Measurements from ENCODE around the gene PLCB2. TPM values are rescaled to one million over a fixed set of nuclear protein-coding genes. Genes with fewer than 3 reads are reported as not detected.

The PLCB2 gene
- total RNA-seq, 3 donors from 2014 or later (not counting 1 experiment from before 2014, with no cell fraction given) = 345 to 440 (median 432) TPM

DNA sequence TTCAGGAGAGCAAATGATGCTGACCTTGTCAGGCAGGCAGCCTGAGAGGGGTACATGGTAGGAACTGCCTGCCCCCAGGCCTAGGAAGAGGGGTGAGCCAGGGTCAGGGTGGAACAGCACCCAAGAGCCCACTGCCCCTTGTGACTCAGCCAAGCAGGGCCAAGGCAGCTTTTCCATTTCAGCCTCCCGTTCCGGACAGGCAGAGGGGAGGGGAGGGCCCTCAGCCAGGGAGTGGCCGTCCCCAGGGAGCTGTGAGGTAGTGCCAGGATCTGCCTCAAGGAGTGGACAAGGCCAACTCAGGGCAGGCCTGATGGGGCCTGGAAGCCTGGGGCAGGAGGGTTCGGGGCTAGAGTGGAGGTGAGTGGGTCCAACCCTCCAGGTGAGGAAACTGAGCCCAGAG, 19.8 kb downstream of the PLCB2 start:
- Mint-ChIP-seq H3K27ac (peak overlapping the region in 1 of 2 donors; percentile 69), H3K36me3 (no peaks in the 10 kb centered on the region), H3K9me3 (no peaks in the 10 kb centered on the region), H3K4me1 (no peaks in the 10 kb centered on the region), H3K4me3 (no peak overlapping the region), H3K27me3 (ENCODE audit: low read depth in 2 of 2) (no peaks in the 10 kb centered on the region)
- Histone ChIP-seq H3K27ac (ENCODE audit: low read length) (no peak overlapping the region), H3K9me3 (ENCODE audit: control insufficient read depth, insufficient read depth, low read length) (no peaks in the 10 kb centered on the region), H3K36me3 (ENCODE audit: control insufficient read depth, insufficient read depth, low read length) (peaks cover 56% of the 10 kb centered on the region), H3K4me3 (ENCODE audit: low read length) (no peak overlapping the region), H3K4me1 (ENCODE audit: control insufficient read depth, insufficient read depth, low read length) (peaks cover 8% of the 10 kb centered on the region), H3K27me3 (ENCODE audit: control insufficient read depth, insufficient read depth, low read length) (peaks cover 4% of the 10 kb centered on the region)
- DNase-seq = no peak
- no peak for ATAC-seq
- 96% methylated on average over 4 of the region's 4 CpGs for WGBS (ENCODE audit: insufficient coverage)
- TF ChIP-seq, protein P1, sequence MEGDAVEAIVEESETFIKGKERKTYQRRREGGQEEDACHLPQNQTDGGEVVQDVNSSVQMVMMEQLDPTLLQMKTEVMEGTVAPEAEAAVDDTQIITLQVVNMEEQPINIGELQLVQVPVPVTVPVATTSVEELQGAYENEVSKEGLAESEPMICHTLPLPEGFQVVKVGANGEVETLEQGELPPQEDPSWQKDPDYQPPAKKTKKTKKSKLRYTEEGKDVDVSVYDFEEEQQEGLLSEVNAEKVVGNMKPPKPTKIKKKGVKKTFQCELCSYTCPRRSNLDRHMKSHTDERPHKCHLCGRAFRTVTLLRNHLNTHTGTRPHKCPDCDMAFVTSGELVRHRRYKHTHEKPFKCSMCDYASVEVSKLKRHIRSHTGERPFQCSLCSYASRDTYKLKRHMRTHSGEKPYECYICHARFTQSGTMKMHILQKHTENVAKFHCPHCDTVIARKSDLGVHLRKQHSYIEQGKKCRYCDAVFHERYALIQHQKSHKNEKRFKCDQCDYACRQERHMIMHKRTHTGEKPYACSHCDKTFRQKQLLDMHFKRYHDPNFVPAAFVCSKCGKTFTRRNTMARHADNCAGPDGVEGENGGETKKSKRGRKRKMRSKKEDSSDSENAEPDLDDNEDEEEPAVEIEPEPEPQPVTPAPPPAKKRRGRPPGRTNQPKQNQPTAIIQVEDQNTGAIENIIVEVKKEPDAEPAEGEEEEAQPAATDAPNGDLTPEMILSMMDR (IDR thresholded peaks at IDR 0.05) = no peak
- intact Hi-C loops (cut with micrococcal nuclease) = no loop called here

DNA sequence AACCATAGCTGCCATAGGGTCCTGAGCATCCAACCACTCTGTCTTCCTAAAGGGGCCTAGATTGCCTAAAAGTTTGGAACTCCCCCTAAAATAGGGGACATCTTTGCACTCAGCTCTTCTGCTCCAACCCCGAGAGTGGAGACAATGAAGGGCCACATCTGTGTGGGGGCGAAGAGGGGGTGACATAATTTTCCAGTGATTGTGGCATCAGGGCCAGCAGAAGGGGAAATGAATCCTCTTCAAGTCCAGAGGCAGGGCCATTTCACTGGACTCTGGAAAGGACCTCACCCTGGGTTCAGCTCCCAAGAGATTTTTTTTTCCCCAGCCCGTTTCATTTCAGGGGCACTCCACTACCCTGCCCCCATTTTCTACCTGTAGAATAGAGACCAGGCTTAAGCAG, 20.2 kb downstream of the PLCB2 start:
- no peaks in the 10 kb centered on the region for H3K9me3 ChIP-seq (ENCODE audit: control insufficient read depth, insufficient read depth, low read length)
- TF ChIP-seq, protein P1 (IDR thresholded peaks at IDR 0.05) = no peak
- no peaks in the 10 kb centered on the region for H3K36me3 Mint-ChIP-seq
- peak overlapping the region in 1 of 2 donors; percentile 69 for H3K27ac Mint-ChIP-seq
- no peaks in the 10 kb centered on the region for H3K4me1 Mint-ChIP-seq
- no peak overlapping the region for H3K4me3 Mint-ChIP-seq
- no peak overlapping the region for H3K27ac ChIP-seq (ENCODE audit: low read length)
- DNase-seq = no peak
- H3K27me3 ChIP-seq (ENCODE audit: control insufficient read depth, insufficient read depth, low read length) = peaks cover 4% of the 10 kb centered on the region
- 91% methylated on average over 3 of the region's 3 CpGs for WGBS (ENCODE audit: insufficient coverage)
- H3K36me3 ChIP-seq (ENCODE audit: control insufficient read depth, insufficient read depth, low read length) = peaks cover 52% of the 10 kb centered on the region
- no peaks in the 10 kb centered on the region for H3K9me3 Mint-ChIP-seq
- intact Hi-C loops (cut with micrococcal nuclease) = no loop called here
- H3K27me3 Mint-ChIP-seq (ENCODE audit: low read depth in 2 of 2) = no peaks in the 10 kb centered on the region
- ATAC-seq = no peak
- H3K4me3 ChIP-seq (ENCODE audit: low read length) = no peak overlapping the region
- peaks cover 12% of the 10 kb centered on the region for H3K4me1 ChIP-seq (ENCODE audit: control insufficient read depth, insufficient read depth, low read length)

DNA sequence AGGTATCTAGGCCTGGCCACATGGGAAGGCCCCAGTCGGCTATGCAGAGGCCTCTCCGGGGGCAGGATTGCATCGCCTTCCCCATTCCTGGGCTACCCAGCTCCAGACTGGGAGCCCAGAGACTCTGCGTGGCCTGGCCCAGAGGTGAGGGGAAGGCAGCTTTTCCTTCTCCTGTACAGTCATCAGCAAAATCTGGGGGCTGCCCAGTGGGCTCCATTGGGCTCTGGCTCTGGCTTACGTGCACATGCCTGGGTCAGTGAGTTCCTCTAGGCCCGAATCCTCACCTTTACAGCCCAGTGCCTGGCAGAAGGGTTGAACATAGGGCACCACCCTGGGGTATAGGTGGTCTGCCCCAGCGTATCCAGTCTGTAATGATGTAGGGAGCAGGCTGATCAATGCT, 20.9 kb downstream of the PLCB2 start:
- intact Hi-C loops (cut with micrococcal nuclease) = no loop called here
- no peak overlapping the region for H3K27ac ChIP-seq (ENCODE audit: low read length)
- no peaks in the 10 kb centered on the region for H3K27me3 Mint-ChIP-seq (ENCODE audit: low read depth in 2 of 2)
- H3K9me3 ChIP-seq (ENCODE audit: control insufficient read depth, insufficient read depth, low read length) = no peaks in the 10 kb centered on the region
- H3K4me3 Mint-ChIP-seq = no peak overlapping the region
- DNase-seq (no peak), ATAC-seq (no peak)
- peaks cover 45% of the 10 kb centered on the region for H3K36me3 ChIP-seq (ENCODE audit: control insufficient read depth, insufficient read depth, low read length)
- peaks cover 4% of the 10 kb centered on the region for H3K27me3 ChIP-seq (ENCODE audit: control insufficient read depth, insufficient read depth, low read length)
- TF ChIP-seq, protein P1 (IDR thresholded peaks at IDR 0.05) = no peak
- H3K4me1 Mint-ChIP-seq = no peaks in the 10 kb centered on the region
- H3K27ac Mint-ChIP-seq = no peak overlapping the region
- no peak overlapping the region for H3K4me3 ChIP-seq (ENCODE audit: low read length)
- no peaks in the 10 kb centered on the region for H3K9me3 Mint-ChIP-seq
- no peaks in the 10 kb centered on the region for H3K36me3 Mint-ChIP-seq
- 82% methylated on average over 6 of the region's 7 CpGs for WGBS (ENCODE audit: insufficient coverage)
- H3K4me1 ChIP-seq (ENCODE audit: control insufficient read depth, insufficient read depth, low read length) = peaks cover 12% of the 10 kb centered on the region

DNA sequence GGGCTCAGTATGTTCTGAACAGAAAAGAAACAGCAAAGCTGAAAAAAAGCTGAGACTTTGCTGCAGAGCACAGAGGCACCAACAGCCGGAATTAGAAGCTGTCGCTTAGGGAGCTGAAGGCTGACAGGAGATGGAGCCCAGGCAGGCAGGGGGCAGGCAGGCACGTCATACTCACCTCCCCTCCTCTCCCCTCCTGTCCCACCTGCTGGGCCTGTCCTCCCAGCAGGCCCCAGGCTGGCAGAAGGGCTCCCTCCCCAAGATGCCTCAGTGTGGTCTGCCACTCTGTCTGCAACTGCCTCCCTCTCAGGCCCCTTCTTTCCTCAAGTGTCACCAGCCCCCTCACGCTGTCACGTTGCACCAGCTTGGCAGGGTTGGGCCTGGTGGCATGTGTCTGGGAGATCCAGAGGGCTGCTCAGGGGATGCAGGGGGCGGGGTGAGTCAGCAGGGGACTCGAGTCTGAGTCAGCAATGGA, 21.6 kb downstream of the PLCB2 start:
- Mint-ChIP-seq H3K36me3 (no peaks in the 10 kb centered on the region), H3K27ac (peak overlapping the region in 1 of 2 donors; percentile 56), H3K27me3 (ENCODE audit: low read depth in 2 of 2) (peaks cover 0 to 1% of the 10 kb centered on the region in 2 donors), H3K4me3 (no peak overlapping the region), H3K9me3 (no peaks in the 10 kb centered on the region), H3K4me1 (peaks cover 0 to 3% of the 10 kb centered on the region in 2 donors)
- H3K4me1 ChIP-seq (ENCODE audit: control insufficient read depth, insufficient read depth, low read length) = peaks cover 15% of the 10 kb centered on the region
- TF ChIP-seq, protein P1 (IDR thresholded peaks at IDR 0.05) = no peak
- H3K27ac ChIP-seq (ENCODE audit: low read length) = no peak overlapping the region
- WGBS (ENCODE audit: insufficient coverage) = 87% methylated on average over 7 of the region's 7 CpGs
- H3K27me3 ChIP-seq (ENCODE audit: control insufficient read depth, insufficient read depth, low read length) = peaks cover 6% of the 10 kb centered on the region
- DNase-seq = no peak
- ATAC-seq = no peak
- intact Hi-C loops (cut with micrococcal nuclease) = no loop called here
- H3K36me3 ChIP-seq (ENCODE audit: control insufficient read depth, insufficient read depth, low read length) = peaks cover 41% of the 10 kb centered on the region
- no peak overlapping the region for H3K4me3 ChIP-seq (ENCODE audit: low read length)
- no peaks in the 10 kb centered on the region for H3K9me3 ChIP-seq (ENCODE audit: control insufficient read depth, insufficient read depth, low read length)
